Endothelial cell of umbilical vein (primary cell): ENCODE data around the gene LAMA5. TPM values are rescaled to one million over a fixed set of nuclear protein-coding genes. Genes with fewer than 3 reads are reported as not detected.

Experiments used
- BruUV-seq: library from RNA; stranded (reverse); fragments of 400-500 nt; replicated peaks from 2 replicates; lab custom pipeline; 2021; lab: Mats Ljungman, UMichigan
- CTCF ChIA-PET: fragments of 300-600, 350-600 bp; sonication (Branson Sonifier 250); formaldehyde crosslinking; loops from one replicate; lab custom pipeline; 2021; ENCODE audit warnings: antibody characterized with exemption, inconsistent platforms; lab: Charles Lee
- POLR2A ChIA-PET: fragments of 300-600, 350-600 bp; sonication (Branson Sonifier 250); formaldehyde crosslinking; loops from one replicate; lab custom pipeline; 2021; ENCODE audit warnings: antibody characterized with exemption, inconsistent platforms; lab: Charles Lee
- DNase-seq: peaks from one replicate; pipeline ENCODE4 v3.0.0-alpha.2; 2011; ENCODE audit warnings: low read depth, low spot score
- FAIRE-seq: peaks from 2 replicates; lab custom pipeline; 2011; peaks lifted over from hg19 to GRCh38; lab: Jason Lieb, UNC
- H2AFZ ChIP-seq: 2 replicates; pipeline ENCODE4 v1.6.0; 2012; ENCODE audit warnings: low read depth, low read length, control low read depth, inconsistent platforms
- H3K27ac ChIP-seq: 2 replicates; pipeline ENCODE4 v1.5.1; 2011; ENCODE audit warnings: low read depth, mild to moderate bottlenecking, control low read depth, low read length, moderate library complexity; ENCODE audit not compliant: insufficient read depth
- H3K27me3 ChIP-seq, 2 experiments: 2 replicates each; pipeline versions ENCODE4 v1.6.0 to v1.6.1; 2011; ENCODE audit warnings: low read length in 2 of 2, mixed read lengths in 1 of 2; ENCODE audit not compliant: control insufficient read depth in 2 of 2, insufficient read depth in 2 of 2
- H3K36me3 ChIP-seq, 2 experiments: 2 replicates in 1 of 2; 3 replicates in 1 of 2; pipeline ENCODE4 v1.5.1; 2011; ENCODE audit warnings: low read length in 2 of 2, mild to moderate bottlenecking in 1 of 2, moderate library complexity in 1 of 2; ENCODE audit not compliant: control insufficient read depth in 2 of 2, insufficient read depth in 2 of 2; ENCODE audit errors: extremely low read depth in 1 of 2
- H3K4me1 ChIP-seq: 3 replicates; pipeline ENCODE4 v1.5.1; 2011; ENCODE audit warnings: mild to moderate bottlenecking, low read length; ENCODE audit not compliant: control insufficient read depth, insufficient read depth; ENCODE audit errors: extremely low read depth
- H3K4me2 ChIP-seq: 2 replicates; pipeline ENCODE4 v1.6.1; 2011; ENCODE audit warnings: low read length, control low read depth, mixed read lengths; ENCODE audit not compliant: insufficient read depth
- H3K4me3 ChIP-seq, 3 experiments: fragments of 200-600 bp in 1 of 3; sonication (generic), shearing (Covaris generic) in 1 of 3; replicated peaks in 1 of 3; 2 replicates each; pipeline ENCODE4 v1.5.1; 2011 to 2016; ENCODE audit warnings: control low read depth in 3 of 3, low read length in 3 of 3, mild to moderate bottlenecking in 2 of 3, inconsistent platforms in 1 of 3, low read depth in 1 of 3, moderate library complexity in 1 of 3; ENCODE audit not compliant: insufficient read depth in 1 of 3
- H3K79me2 ChIP-seq: 2 replicates; pipeline ENCODE4 v1.6.0; 2012; ENCODE audit warnings: low read length, inconsistent platforms; ENCODE audit not compliant: control insufficient read depth, insufficient read depth
- H3K9ac ChIP-seq: replicated peaks from 2 replicates; pipeline ENCODE3; 2011; ENCODE audit warnings: low read length, control low read depth; ENCODE audit not compliant: insufficient read depth; ENCODE audit errors: extremely low read depth
- H3K9me1 ChIP-seq: replicated peaks from 3 replicates; pipeline ENCODE4 v1.6.0; 2011; ENCODE audit warnings: mild to moderate bottlenecking, low read length; ENCODE audit not compliant: control insufficient read depth, insufficient read depth; ENCODE audit errors: extremely low read depth
- H3K9me3 ChIP-seq: replicated peaks from 2 replicates; pipeline ENCODE4 v1.5.1; 2012; ENCODE audit warnings: low read length, inconsistent platforms; ENCODE audit not compliant: control insufficient read depth, insufficient read depth
- H4K20me1 ChIP-seq: replicated peaks from 2 replicates; pipeline ENCODE3; 2011; ENCODE audit warnings: mild to moderate bottlenecking, low read length; ENCODE audit not compliant: control insufficient read depth, insufficient read depth; ENCODE audit errors: extremely low read depth
- CTCF ChIP-seq, 2 donors: IDR thresholded peaks; 1 replicate in 1 of 2; 2 replicates in 1 of 2; pipeline ENCODE4 v1.5.1; 2011; ENCODE audit warnings: low read length in 2 of 2, mild to moderate bottlenecking in 2 of 2, moderate library complexity in 2 of 2, control low read depth in 1 of 2, inconsistent platforms in 1 of 2, low read depth in 1 of 2; ENCODE audit not compliant: insufficient read depth in 1 of 2; ENCODE audit errors: extremely low read depth in 1 of 2
- EZH2 ChIP-seq: IDR thresholded peaks from 2 replicates; pipeline ENCODE4 v1.6.1; 2012; ENCODE audit warnings: borderline replicate concordance, low read depth, mild to moderate bottlenecking, moderate library complexity, low read length, inconsistent platforms; ENCODE audit not compliant: severe bottlenecking
- FOS ChIP-seq: IDR thresholded peaks from 2 replicates; pipeline ENCODE4 v1.6.1; 2011; ENCODE audit warnings: mild to moderate bottlenecking, low read length, moderate library complexity, borderline replicate concordance; ENCODE audit not compliant: insufficient read depth
- GATA2 ChIP-seq: IDR thresholded peaks from 2 replicates; pipeline ENCODE4 v1.7.0; 2011; ENCODE audit warnings: low read depth, mild to moderate bottlenecking, moderate library complexity, mixed read lengths, low read length; ENCODE audit not compliant: insufficient read length, insufficient read depth
- JUN ChIP-seq: IDR thresholded peaks from 2 replicates; pipeline ENCODE4 v1.6.1; 2011; ENCODE audit warnings: borderline replicate concordance, low read depth; ENCODE audit not compliant: insufficient read length, insufficient read depth
- MAX ChIP-seq: IDR thresholded peaks from 2 replicates; pipeline ENCODE4 v1.6.1; 2011; ENCODE audit not compliant: insufficient read depth, insufficient read length
- MYC ChIP-seq: IDR thresholded peaks from one replicate; pipeline ENCODE4 v1.6.1; 2011; ENCODE audit warnings: mild to moderate bottlenecking, low read depth, low read length
- POLR2A ChIP-seq: IDR thresholded peaks from 2 replicates; pipeline ENCODE4 v1.6.1; 2012; ENCODE audit warnings: low read depth, mild to moderate bottlenecking, control low read depth, low read length
- POLR2AphosphoS5 ChIP-seq: IDR thresholded peaks from 2 replicates; pipeline ENCODE4 v1.6.1; 2012; ENCODE audit warnings: low read depth, mild to moderate bottlenecking, control low read depth, low read length, moderate library complexity; ENCODE audit not compliant: insufficient read depth
- dilution Hi-C: fragments of 300-500 bp; cut with MboI; formaldehyde crosslinking; loops from one replicate; pipeline ENCODE4 v1.15.0; 2019; ENCODE audit warnings: low sequenced_read_pairs; ENCODE audit not compliant: extremely low pct_ligation_motif_present
- intact Hi-C: fragments of 100-400 bp; cut with micrococcal nuclease; formaldehyde crosslinking; loops from one replicate; pipeline ENCODE4 v1.10.0; 2022
- polyA plus RNA-seq, 4 experiments: library from polyadenylated mRNA; depleted of rRNA in 3 of 4; stranded (reverse) in 3 of 4; unstranded in 1 of 4; fragments of >200 nt; gene quantifications; 2 replicates each; pipeline versions ENCODE4 v1.2.1 to v1.2.3, GENCODE V29; 2011 to 2012; ENCODE audit warnings: missing spikeins in 1 of 4
- total RNA-seq: library from RNA; stranded (reverse); gene quantifications from 2 replicates; pipeline ENCODE4 v1.2.3, GENCODE V29; 2021

The LAMA5 gene
- total and polyA plus RNA-seq, 2 donors (not counting 3 experiments of a cell fraction or from before 2014, with no cell fraction given), result 24.0 to 145 TPM

- H3K4me1 ChIP-seq, result peaks cover 2% of the 10 kb centered on the region
- no peaks in the 10 kb centered on the region for H3K9me1 ChIP-seq
- FAIRE-seq, result no peak
- H3K36me3 ChIP-seq, result no peaks in the 10 kb centered on the region
- CTCF ChIA-PET, result no interaction called here
- H3K4me2 ChIP-seq, result no peak overlapping the region
- BruUV-seq, result no TSS peak
- no peaks in the 10 kb centered on the region for H3K9me3 ChIP-seq
- POLR2A ChIA-PET, result no interaction called here
- no peak for TF ChIP-seq JUN
- no peak for TF ChIP-seq MYC
- TF ChIP-seq POLR2A, result no peak
- no peak for TF ChIP-seq POLR2AphosphoS5
- TF ChIP-seq GATA2, result no peak
- TF ChIP-seq CTCF (IDR thresholded peaks at IDR 0.05; ENCODE audit: extremely low read depth in 1 of 2, insufficient read depth in 1 of 2, low read depth in 1 of 2, low read length in 2 of 2), result no peak
- TF ChIP-seq FOS, result no peak
- TF ChIP-seq MAX, result no peak
- TF ChIP-seq EZH2, result no peak
- H3K79me2 ChIP-seq, result no peaks in the 10 kb centered on the region
- dilution Hi-C loops, result no loop called here
- no peaks in the 10 kb centered on the region for H4K20me1 ChIP-seq
- no peak overlapping the region for H3K27ac ChIP-seq
- no peaks in the 10 kb centered on the region for H3K27me3 ChIP-seq
- no peak overlapping the region for H2AFZ ChIP-seq
- H3K4me3 ChIP-seq, result no peak overlapping the region
- intact Hi-C loops, result no loop called here
- no peak overlapping the region for H3K9ac ChIP-seq
- no peak for DNase-seq
These were observed 45.3 kb upstream of the LAMA5 start for GRCh38 chr20:62412194-62413024.
